Transverse colon (tissue), 3 donors: ENCODE results near the gene TWF2.

Experiments used
- CTCF ChIP-seq, 5 experiments: fragments of 200-600 bp in 3 of 5; fragments of 450-650 bp in 2 of 5; sonication (generic) in 3 of 5; IDR thresholded peaks; 1 replicate in 2 of 5; 2 replicates in 3 of 5; pipeline ENCODE4 v1.5.1; 2016 to 2017; ENCODE audit warnings: antibody characterized with exemption in 5 of 5, inconsistent platforms in 3 of 5, mild to moderate bottlenecking in 2 of 5, moderate library complexity in 1 of 5
- POLR2A ChIP-seq: fragments of 450-650 bp; IDR thresholded peaks from one replicate; pipeline ENCODE4 v1.6.1; 2016; ENCODE audit warnings: antibody characterized with exemption, mild to moderate bottlenecking, moderate library complexity

- peak; percentile 83 to 97 (median 94) for TF ChIP-seq CTCF (IDR thresholded peaks at IDR 0.05)
- no peak for TF ChIP-seq POLR2A
Measured at GRCh38 chr3:52220380-52221026, 18.5 kb downstream of the TWF2 start.
